ENCODE measurements around the gene SRRM4.

SRRM4 gene

GRCh38 chr12:119180380-119181040 lies 199.2 kb downstream of the SRRM4 start:
- no peak overlapping the region for H3K27ac ChIP-seq (replicated peaks)
- TF ChIP-seq SPI1 (IDR thresholded peaks at IDR 0.05; ENCODE audit: borderline replicate concordance, low read depth) (no peak), GABPA (IDR thresholded peaks at IDR 0.05; ENCODE audit: low read depth) (no peak), REST (IDR thresholded peaks at IDR 0.05; ENCODE audit: insufficient replicate concordance, low read depth) (no peak), POLR2AphosphoS5 (IDR thresholded peaks at IDR 0.05; ENCODE audit: low read depth) (no peak), CTCF (IDR thresholded peaks at IDR 0.05; ENCODE audit: insufficient read depth, low read length) (no peak)
- DNase-seq (ENCODE audit: low read depth in 1 of 2, low spot score in 1 of 2): no peak
- H3K4me3 ChIP-seq (replicated peaks; ENCODE audit: insufficient read depth, low read length): no peak overlapping the region
- peaks cover 3% of the 10 kb centered on the region for H3K27me3 ChIP-seq (ENCODE audit: insufficient read depth, poor library complexity, severe bottlenecking)

GRCh38 chr12:119181202-119181601 lies 199.9 kb downstream of the SRRM4 start:
- Histone ChIP-seq H3K27ac (replicated peaks) (no peak overlapping the region), H3K4me3 (replicated peaks; ENCODE audit: insufficient read depth, low read length) (no peak overlapping the region), H3K27me3 (ENCODE audit: insufficient read depth, poor library complexity, severe bottlenecking) (peaks cover 3% of the 10 kb centered on the region)
- TF ChIP-seq POLR2AphosphoS5 (IDR thresholded peaks at IDR 0.05; ENCODE audit: low read depth) (no peak), GABPA (IDR thresholded peaks at IDR 0.05; ENCODE audit: low read depth) (no peak), REST (IDR thresholded peaks at IDR 0.05; ENCODE audit: insufficient replicate concordance, low read depth) (no peak), CTCF (IDR thresholded peaks at IDR 0.05; ENCODE audit: insufficient read depth, low read length) (no peak), SPI1 (IDR thresholded peaks at IDR 0.05; ENCODE audit: borderline replicate concordance, low read depth) (no peak)
- DNase-seq (ENCODE audit: low read depth in 1 of 2, low spot score in 1 of 2): no peak

GRCh38 chr12:119181944-119182343 lies 200.6 kb downstream of the SRRM4 start:
- no peak for TF ChIP-seq CTCF (IDR thresholded peaks at IDR 0.05; ENCODE audit: insufficient read depth, low read length)
- H3K4me3 ChIP-seq (replicated peaks; ENCODE audit: insufficient read depth, low read length): no peak overlapping the region
- DNase-seq (ENCODE audit: low read depth in 1 of 2, low spot score in 1 of 2): no peak

More at GRCh38 chr12:119181944-119182343, 200.6 kb downstream of the SRRM4 start:
- no peak overlapping the region for H3K27ac ChIP-seq (replicated peaks)
- peaks cover 3% of the 10 kb centered on the region for H3K27me3 ChIP-seq (ENCODE audit: insufficient read depth, poor library complexity, severe bottlenecking)

All from HL-60 (cell line).